Endometrial microvascular endothelial cells (primary cell): Measurements from ENCODE around the gene OGFRL1. TPM values are rescaled to one million over a fixed set of nuclear protein-coding genes. Genes with fewer than 3 reads are reported as not detected.

ENCODE experiments used
- in situ Hi-C: cut with HindIII; loops from 2 replicates; pipeline ENCODE4 v1.10.0; 2017; ENCODE audit warnings: low sequenced_read_pairs, low pct_unique_long_range_greater_than_20kb; ENCODE audit errors: inconsistent ontology term
- total RNA-seq: library from RNA; depleted of rRNA; stranded (reverse); fragments of >200 nt; gene quantifications from one replicate; pipeline ENCODE4 v1.2.3, GENCODE V29; 2015; ENCODE audit errors: inconsistent ontology term

Gene OGFRL1
- total RNA-seq, 1 donor from 2014 or later = 32.1 TPM

DNA sequence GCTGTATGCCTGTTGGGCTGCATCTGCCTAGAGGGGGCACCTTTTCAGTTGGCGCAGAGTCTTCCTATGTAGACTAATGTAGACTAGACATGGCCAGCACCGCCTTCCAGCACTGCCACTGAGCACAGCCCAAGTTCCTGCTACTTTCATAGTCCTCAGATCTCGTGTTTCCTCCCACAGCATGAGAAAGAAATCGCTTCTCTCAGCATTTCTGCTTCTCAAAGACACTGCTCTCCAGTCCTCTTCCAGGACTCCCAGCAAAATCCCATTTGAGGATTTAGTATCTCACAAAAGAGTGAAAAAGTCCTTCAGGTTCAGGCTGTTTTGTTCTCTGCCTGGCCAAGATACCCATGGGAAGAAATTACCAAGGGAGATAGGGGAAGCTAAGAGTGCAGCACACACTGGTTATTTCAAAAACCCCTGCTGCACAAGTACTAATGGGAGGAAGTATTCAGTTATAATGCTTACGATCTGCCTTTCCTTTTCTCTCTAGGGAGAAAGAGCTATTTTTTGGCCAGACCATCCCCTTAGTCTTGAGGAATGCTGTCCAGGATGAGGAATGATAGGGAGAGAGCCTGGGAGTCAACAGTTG, 35.7 kb downstream of the OGFRL1 start:
- in situ Hi-C loops = no loop called here

DNA sequence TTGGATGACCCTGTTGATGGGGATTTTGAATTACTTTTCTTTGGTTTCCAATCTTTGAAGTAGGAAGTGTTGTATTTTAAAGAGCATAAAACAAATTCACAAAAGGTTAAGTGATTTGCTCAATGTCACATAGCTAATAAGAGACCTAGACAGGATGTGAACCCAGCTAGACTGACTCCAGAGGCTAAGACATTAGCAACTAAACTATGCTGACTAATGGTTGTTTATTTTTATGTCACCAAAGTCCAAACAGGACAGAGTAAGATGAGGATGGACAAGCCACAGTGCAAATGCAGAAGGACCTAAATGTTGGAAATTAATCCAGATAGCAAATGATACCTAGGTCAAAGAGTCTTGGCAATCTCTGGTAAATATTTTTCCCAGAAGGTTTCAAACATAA, 38.0 kb downstream of the OGFRL1 start:
- in situ Hi-C loops = no loop called here

DNA sequence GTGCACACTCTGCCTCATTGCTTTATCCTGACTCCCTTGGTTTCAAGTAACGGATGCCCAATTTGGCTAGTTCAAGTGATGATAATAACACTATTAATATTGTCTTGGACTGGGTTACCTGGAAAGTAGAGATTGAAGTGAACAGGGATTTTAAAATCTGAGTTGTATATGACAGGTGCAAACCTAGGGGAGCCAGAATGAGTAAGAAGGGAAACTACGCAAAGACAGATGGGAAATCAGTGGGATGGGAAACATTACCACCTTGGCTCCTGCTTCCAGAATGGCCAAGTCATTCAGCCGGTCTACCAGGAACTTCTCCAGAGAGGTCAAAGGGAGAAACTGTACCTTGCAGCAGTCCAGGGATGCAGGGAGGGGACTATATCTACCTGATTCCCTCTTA, 41.9 kb downstream of the OGFRL1 start:
- in situ Hi-C loops = no loop called here

DNA sequence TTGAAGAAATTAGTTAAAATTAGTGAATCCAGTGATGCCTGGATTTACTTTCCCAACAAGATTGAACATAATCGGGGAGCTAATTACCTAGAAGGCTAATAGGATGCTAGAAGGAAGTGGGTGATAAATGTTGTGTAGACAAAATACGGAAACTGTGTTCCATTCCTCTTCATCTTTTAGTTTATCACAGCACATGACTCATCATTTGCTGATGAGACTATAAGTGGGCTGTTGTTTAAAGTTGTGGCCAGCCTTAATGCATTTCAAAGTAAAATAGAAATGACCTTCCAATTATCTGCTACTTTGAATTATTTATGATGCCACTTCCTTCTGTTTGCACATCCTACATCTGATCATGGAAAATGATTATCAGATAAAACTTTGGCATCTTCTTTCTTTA, 43.4 kb downstream of the OGFRL1 start:
- in situ Hi-C loops = no loop called here

DNA sequence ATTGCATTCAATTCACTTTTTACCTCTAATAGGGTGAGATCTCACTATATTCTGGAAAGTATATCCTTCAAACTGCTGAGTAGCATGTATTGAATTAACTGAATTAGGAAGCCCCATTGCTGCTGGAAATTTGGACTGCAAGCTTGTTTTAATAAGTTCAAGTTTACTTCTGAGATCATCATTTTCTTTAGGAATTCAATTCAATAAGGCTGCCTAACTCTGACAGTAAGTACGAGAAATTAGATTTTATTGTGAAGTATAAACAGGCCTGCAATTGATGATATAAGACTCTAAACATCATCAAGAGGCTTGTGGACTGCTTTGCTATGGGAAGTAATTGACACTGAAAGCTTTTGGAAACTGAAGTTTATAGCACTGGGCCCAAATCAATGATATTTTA, 44.4 kb downstream of the OGFRL1 start:
- in situ Hi-C loops = no loop called here

DNA sequence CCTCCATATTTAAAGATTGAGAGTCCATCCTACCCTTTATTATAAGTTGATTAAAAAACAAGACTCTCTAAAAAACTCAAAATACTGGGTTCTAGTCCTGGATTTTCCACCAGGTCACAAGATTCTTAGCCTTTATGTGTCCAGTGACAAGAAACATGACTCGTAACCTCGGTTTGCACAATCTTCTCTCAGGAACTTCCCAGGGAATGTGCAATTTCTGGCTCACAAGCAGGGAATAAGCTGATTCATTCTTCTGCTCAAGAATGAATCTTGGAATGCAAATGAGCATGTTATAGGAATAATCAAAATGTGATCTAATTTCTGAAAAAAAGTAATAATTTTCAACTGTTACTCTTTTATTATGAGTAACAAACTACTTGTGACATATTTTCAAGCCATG, 45.1 kb downstream of the OGFRL1 start:
- in situ Hi-C loops = no loop called here

DNA sequence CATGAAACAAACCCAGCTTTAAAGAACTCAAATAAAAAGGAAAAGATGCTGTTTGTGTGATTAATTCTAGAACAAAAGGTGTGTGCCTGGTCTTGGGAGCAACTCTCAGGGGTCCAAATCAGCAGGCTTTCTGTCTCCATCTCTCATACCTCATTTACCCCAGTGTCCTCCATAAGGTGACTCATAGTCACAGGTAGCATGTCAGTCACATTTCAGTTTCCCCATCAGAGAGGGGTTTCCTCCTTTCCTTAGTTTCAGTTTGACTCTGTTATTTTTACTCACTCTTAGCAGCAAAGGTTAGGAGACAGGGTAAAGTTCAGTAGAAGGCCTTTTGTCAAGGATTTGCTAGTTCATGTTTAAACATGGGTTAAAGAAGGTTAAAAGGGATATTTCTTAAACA, 46.2 kb downstream of the OGFRL1 start:
- in situ Hi-C loops = no loop called here

DNA sequence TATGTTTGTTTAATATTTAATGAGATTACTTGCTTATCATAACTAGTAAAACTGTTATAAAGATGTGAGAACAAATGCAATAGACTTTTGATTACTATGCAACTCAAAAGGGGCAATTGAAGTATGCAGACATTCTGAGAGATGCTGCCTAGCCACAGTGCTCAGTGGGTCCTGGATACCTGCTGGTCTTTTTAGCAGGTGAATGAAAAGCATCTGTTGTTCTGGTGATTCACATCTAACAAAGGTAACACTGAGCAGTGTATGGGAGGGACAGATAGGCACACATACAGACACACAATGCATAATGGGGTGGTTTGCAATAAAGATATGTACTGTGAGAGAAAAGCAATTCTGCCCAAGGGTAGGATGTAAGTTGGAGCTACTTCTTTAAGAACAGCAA, 46.9 kb downstream of the OGFRL1 start:
- in situ Hi-C loops = no loop called here

DNA sequence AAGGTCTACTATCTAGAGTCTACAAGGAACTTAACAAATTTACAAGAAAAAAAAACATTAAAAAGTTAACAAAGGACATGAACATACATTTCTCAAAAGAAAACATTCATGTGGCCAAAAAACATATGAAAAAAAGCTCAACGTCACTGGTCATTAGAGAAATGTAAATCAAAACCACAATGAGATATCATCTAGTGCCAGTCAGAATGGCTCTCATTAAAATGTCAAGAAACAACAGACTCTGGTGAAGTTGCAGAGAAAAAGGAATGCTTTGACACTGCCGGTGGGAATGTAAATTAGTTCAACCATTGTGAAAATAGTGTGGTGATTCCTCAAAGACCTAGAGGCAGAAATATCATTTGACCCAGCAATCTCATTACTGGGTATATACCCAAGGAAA, 48.3 kb downstream of the OGFRL1 start:
- in situ Hi-C loops = no loop called here

DNA sequence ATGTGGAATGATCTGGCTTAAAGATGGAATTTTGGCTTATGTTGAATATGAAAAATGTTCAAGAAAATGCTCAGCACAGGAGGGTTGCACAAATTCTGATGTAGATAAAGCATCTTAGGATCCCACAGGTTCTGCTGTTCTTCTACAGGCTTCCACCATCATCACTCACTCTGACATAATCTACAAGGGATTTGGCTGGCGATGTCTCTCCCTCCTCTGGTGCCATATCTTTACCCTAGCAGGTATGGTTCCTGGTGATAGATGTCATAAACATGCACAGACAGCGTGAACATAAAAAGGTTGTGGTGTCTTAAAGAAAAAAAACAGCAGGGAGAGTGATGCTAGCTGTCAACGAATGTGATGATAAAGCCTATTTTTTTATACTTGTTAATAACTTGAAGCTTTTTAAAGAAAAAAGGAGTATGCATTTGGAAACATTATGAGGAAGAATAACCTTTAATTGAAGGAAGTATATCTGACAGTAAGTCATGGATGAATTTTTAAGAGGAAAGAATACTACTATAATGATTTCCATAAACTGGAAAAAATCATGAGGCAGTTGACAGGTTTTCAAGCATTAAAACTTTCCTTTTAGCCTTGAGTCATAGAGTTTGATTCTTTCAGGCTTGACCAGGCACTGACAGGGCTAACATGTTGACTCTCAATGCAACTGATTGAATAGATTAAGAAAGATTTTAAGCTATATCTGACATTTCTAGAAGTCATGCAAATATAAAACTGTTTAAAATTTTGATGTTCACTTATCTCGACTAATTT, 50.1 kb downstream of the OGFRL1 start:
- in situ Hi-C loops = no loop called here

DNA sequence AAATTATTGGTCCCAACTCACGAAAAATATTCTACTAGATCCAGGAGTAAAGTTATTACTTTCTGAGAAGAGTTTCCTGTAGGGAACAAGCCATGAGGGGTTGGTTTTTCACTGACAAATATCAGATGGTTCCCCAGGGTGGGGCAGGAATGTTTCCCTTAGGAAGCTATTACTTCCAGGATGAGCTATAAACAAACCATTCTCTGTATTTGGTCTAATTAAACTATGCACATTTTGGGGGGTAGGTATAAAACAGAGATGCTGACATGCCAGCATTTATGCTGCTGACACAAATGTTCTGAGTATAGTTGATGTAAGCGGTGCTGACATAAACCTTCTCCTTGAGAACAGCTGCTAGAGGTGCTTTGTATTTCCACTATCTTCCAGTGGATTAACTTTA, 54.2 kb downstream of the OGFRL1 start:
- in situ Hi-C loops = no loop called here

DNA sequence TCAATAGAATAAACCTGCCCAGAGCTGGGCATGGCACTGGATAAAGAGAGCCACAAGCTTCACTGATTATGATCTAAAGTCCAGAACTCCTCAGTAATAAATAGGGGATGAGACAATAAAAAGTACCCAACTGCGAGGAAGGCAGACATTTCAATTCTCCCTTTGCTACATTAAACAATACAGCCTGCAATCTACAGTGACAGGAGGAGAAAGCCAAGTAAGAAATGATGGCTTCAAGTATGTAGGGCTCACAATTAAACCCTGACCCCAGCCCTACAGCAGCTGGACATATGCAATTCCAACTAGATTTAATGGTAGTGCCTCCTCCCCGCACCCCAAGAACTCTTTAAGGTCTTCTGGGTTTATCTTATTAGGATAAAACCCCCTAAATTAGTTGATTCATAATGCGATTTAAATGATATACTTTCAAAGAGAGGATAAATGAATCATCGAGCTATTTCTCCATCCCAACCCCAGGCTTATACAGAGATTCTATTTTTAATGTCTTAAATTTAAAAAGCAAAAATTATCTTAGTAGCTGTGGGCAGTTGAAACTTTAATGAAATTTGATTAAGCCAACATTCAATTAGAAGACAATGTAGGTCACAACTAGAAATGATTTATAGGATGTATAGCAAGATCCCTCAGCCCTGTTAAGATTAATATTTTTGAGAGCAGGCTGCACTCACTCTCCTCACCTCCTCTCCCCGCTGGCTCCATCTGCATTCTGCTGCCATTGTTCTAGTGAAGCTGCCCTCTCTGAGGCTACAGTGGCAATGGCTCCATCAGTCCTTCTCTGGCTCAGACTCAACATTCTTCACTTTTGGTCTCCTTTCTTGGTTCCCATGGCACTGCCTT, 57.1 kb downstream of the OGFRL1 start:
- in situ Hi-C loops = no loop called here

DNA sequence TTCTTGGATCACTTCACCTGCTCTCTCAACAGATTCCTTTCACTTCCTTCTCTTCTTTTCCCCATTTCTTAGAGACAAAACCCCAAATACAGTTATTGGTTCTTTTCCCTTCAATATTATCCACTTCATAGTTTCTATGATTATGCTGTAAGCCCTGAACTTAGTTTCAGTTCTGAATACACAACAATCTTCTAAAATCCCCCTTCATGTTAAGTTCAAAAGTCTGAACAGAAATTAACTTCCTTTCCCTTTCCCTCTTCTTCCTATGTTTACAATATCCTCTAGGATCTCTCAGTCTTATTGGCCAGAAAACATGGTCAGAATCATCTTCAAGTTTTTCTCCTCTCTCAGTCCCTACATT, 57.7 kb downstream of the OGFRL1 start:
- in situ Hi-C loops = no loop called here

DNA sequence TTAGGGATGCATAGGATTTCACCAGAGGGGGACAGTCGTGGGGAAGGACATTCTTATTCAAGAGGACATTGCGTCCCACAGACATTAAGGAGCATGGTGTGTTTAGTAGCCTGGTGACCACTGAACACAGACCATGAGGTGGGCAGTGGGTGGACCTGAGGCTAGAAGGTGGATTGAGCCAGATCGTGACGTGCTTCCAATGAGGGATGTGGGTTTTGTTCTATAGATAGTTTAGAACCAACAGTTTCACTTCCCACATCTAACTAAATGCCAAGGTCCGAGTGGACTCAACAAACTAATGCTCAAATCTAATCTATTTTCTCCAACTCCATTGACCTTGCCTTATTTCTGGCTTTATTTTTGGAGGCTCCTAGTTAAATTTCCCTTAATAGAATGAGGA, 58.5 kb downstream of the OGFRL1 start:
- in situ Hi-C loops = no loop called here

DNA sequence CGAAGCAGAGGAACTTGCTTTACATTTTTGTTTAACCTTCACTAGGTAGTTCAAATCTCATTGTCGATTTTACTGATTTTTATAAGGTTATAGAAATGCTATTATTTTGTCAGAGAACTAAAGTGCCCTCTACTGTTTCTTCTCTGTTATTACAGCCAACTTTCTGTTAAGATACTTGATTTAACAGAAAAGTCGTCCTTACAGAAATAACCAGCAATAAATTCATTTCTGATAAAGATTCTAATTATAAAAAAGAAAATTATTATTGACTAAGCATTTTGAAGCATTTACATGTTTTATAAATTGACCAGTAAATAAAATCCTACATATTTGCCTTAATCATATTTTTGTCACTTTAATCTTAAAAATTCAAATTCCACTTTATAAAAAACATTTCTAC, 60.8 kb downstream of the OGFRL1 start:
- in situ Hi-C loops = no loop called here

DNA sequence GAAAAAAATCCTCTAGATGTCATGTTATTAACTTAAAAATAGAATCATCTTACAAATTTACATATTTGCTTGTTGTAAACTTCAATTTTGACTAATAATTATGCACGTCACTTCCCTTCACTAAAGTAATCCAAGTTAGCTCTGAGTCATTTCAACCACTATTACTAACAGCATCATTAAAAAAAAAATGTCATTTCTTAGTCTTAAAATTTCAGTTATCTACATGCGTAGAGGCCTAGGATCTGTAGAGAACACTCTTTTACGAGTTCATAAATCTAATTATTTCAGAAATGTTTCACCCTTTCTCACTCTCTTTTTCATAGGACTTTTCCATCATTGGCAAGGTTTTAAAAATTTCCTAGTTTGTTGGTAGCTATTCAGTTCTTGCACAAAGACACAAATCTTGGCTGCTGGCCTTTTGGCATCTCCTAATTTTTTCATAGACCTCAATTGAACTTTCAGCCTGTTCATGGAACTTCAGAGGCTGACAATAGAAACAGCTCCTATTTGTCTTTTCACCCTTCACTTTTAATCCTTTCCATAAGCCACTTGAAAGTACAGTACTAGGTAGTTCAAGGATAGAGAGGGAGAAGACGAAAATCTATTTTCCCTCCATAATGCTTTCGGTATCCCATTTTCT, 61.5 kb downstream of the OGFRL1 start:
- in situ Hi-C loops = no loop called here

DNA sequence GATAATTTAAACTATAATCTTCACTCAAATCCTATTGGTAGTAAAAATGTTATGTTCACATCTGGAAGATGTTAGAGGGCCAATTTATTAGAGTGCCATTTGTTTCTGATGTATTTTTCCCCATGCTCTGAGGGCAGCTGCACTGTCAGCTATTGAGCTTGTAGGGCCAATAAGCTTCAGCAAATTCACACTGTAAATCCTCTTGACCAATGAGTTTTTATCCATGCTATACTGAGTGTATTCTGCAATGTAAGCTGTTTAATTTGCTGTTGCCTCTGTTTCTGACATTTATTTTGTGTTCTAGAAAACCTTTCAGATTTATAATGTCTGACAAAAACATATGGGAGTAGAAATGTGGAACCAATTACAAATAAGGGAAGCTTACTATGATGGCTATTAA, 62.6 kb downstream of the OGFRL1 start:
- in situ Hi-C loops = no loop called here
